HG02981 (cell line): ENCODE measurements around the gene ZNF211.
A peak's percentile ranks its signal among the peaks of the same experiment; 100 is the strongest.

Source experiments
- ATAC-seq: cut with Tn5 transposase; IDR thresholded peaks from one replicate; pipeline ENCODE4 v1.9.1; 2021; ENCODE audit warnings: mild to moderate bottlenecking, moderate library complexity; ENCODE audit not compliant: unreplicated experiment

Gene ZNF211

GRCh38 chr19:57655443-57655842 lies 22.5 kb downstream of the ZNF211 start:
- ATAC-seq: no peak

GRCh38 chr19:57656346-57656745 lies 23.4 kb downstream of the ZNF211 start:
- ATAC-seq: no peak

- no peak for ATAC-seq
Measured at GRCh38 chr19:57664269-57665127, 31.5 kb downstream of the ZNF211 start.

GRCh38 chr19:57665261-57665806 lies 32.4 kb downstream of the ZNF211 start:
- ATAC-seq: no peak

GRCh38 chr19:57667228-57667627 lies 34.3 kb downstream of the ZNF211 start:
- no peak for ATAC-seq

GRCh38 chr19:57668635-57669034 lies 35.7 kb downstream of the ZNF211 start, which contains the start of gene ZSCAN4:
Gene ZSCAN4, plus strand, starts transcription at chr19:57668935. Its CDS starts 7,211 bp downstream, at chr19:57676146.
- ATAC-seq: no peak

- ATAC-seq: no peak
Measured at GRCh38 chr19:57671124-57671895, 38.3 kb downstream of the ZNF211 start.

GRCh38 chr19:57672466-57672865 lies 39.5 kb downstream of the ZNF211 start:
- no peak for ATAC-seq

GRCh38 chr19:57675881-57676280 lies 42.9 kb downstream of the ZNF211 start:
- no peak for ATAC-seq

GRCh38 chr19:57682226-57682766 lies 49.3 kb downstream of the ZNF211 start:
- ATAC-seq: peak; percentile 20

- no peak for ATAC-seq
Measured at GRCh38 chr19:57686727-57687126, 53.8 kb downstream of the ZNF211 start.

GRCh38 chr19:57687363-57688010 lies 54.5 kb downstream of the ZNF211 start:
- ATAC-seq: no peak

- ATAC-seq: no peak
Measured at GRCh38 chr19:57688011-57688763, 55.2 kb downstream of the ZNF211 start.

GRCh38 chr19:57689750-57690149 lies 56.8 kb downstream of the ZNF211 start:
- ATAC-seq: no peak
